NCI-H82 treated with DMSO at 0.1 percent for 48 hours (cell line): ENCODE measurements around the gene CTIF.

Experiments
- DNase-seq: peaks from one replicate; lab custom pipeline; 2025; ENCODE audit not compliant: unreplicated experiment; lab: John Stamatoyannopoulos, UW

Gene CTIF

DNA sequence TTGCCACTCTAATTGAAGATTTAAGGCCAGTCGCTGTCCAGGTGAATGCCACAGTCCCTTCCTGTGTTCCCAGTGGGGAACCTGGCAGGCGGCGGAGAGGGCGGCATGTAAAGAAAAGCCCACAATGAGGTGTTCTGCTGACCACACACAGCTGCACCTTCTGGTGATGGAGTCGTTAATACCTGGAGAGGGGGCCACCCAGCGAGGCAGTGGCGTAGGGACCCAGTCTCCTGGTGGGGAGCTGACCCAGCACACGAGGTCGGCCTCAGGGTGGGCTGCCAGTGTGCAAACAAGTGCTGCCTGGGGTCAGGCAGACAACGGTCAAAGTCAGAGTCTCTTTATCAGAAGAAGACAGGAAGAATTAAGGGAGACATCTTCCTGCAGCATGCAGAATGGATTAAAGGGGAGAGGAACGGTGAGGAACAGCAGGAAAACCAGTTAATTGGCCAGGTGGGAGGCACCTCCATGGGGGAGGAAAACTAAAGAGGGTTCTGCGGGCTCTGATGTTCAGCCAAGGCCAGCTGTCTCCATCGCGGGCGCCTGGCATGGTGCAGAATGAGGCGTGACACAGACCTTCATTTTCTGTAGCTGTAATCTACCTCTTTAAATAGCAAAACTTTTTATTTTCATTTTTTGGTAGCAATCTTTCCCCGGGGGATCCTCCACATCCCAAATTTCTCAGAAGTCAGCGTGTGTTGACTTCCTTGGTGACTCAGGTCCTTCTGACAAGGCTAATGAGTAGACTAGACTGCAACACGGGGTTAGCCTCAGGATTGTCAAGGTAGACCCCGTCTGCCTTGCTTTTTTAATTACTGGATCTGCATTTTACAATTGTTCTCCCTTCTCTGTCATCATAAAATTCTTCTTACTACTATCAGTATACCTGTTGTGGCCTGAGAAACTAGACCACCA is 333.7 kb downstream of the CTIF start:
- DNase-seq, result no peak

DNA sequence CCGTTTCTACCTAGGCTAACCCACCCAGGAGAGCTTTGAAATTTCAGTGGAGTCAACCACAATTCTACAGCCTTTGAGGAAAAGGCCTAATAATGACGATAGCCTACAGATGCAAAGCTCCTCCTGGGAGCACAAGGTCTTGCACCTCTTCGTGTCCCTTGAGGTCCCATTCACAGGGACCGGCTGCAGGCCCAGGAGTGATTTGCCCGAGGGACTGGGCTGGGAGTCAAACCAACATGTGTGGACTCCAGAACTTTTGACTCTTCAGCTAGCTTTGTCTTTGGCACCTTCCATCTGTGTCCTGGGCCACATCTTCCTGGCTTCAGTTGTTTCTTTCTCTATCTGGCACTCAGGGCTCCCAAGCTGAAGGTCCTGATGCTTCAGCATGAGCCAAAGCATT is 335.4 kb downstream of the CTIF start:
- DNase-seq, result no peak

DNA sequence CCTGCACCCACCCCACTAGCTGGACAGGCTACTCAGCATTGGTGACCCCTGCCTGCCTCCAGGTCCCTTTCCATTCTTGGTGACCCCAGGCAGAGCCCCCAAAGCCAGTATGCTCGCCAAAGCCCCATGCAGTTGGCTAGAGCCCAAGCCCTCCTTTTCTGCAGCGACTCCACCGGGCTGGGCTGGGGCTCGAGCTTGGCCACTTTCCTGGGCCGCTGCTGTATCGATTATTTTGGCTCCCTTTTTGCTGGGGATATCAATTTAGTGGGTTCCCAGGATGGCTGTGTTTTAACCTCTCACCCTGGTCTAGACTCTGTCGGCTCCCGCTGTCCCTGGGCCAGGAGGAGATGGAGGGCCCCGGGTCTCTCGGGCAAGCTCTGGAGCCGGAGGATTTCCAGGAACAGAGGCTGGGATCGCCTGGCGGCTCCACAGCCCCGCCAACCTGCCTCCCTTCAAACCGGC is 335.9 kb downstream of the CTIF start:
- no peak for DNase-seq

DNA sequence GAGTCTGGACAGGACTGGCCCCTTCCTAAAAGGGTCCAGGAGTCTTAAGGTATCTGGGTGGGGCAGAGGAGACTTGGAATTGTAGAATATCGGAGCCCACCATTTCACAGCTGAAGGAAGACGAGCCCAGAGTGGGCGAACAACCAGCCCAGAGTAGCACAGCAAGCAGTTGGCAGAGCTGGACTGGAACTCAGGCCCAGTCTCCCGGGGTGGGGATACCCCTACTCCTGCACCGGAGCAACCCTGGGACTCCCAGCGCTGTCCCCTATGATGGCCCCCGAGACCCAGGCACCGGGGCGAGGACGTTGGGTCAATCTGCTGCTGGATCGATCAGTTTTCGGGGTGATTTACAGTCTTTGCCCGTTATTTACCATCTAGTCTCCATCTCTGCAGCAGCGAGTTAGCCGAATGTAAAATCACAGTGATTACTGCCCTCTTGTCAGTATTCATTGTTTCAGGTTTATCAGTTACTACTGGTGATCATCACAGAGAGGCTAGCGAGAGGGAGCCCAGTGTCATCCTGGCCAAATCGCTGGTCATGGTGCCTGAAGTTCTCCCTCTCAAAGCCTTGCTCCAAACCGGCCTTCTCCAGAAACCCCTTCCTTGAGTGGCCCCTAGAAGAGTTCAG is 336.6 kb downstream of the CTIF start:
- no peak for DNase-seq

DNA sequence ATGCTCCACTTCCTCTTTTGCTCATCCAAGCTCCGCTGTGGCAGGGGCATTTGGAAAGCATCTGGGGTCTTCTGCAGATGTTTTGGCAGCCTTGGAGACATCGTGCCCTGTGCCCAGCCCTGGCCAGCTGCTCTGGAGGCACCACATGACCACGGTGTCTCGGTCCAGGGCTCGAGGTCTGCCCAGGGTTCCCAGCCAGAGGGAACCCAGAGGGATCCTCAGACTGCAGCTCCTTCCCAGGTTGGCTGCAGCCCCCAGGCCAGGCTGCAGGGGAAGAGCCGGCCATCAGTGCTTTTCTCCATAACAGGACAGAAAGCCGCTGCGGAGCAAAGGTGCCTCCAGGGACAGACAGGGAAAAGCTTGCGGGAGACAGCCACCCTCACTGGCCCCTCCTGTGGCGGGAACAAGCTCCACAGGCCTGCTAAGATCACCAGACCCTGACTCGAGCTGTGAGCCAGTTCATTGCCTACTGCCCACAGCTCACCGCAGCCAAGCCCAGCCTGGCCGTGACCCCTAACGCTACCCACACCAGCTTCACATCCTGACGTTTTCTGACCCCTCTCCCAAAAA is 337.2 kb downstream of the CTIF start:
- DNase-seq, result no peak

DNA sequence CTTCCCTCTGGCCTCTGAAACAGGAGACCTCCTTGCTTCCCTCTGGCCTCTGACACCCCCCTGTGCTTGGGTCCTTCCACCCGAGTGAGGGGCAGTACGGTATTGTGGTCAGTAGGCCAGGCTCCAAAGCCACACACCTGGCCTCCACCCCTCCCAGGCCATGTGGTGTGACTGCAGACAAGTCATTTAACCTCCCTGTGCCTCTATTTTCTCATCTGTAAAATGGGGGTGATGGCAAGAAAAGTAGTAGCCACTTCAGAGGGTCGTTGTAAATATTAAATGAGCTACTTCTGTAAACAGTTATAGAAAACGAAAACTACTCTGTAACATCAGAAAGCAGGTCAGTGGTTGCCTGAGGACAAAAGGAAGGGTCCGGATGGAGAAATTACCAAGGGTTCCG is 337.8 kb downstream of the CTIF start:
- no peak for DNase-seq

DNA sequence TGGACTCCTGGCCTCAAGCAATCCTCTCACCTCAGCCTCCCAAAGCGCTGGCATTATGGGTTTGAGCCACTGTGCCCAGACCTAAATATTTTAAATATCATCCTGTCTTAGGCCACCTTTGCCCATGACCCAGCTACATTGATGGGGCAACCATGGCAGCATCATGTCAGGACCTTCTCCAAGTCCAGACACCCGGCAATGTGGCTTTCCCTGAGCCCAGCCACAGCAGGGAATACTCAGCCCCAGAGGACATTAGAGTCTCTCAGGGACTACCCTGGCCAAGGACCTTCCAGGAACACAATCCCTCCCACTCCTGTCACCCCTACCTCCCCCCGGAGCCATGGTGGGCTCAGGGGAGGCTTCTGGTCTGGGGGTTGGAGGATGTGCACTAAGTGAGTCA is 339.1 kb downstream of the CTIF start:
- no peak for DNase-seq

DNA sequence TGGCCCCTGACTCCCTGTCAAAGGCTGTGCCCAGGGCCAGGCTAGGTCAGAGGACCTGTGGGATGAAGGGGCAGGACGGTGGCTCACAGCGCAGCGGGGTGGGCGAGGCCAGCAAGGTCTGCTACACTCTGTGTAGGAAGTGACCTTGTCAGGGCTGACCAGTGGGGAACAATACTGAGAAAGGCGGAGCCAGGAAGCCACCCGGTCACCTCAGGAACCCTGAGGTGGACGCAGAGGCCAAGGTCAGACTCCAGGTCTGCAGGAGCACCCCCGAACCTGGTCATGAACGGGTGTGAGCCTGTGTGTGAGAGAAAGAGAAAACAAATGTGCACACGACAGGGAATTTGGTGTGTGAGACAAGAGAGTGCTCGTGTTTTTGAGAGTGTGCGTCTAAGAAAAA is 339.6 kb downstream of the CTIF start:
- DNase-seq, result no peak

DNA sequence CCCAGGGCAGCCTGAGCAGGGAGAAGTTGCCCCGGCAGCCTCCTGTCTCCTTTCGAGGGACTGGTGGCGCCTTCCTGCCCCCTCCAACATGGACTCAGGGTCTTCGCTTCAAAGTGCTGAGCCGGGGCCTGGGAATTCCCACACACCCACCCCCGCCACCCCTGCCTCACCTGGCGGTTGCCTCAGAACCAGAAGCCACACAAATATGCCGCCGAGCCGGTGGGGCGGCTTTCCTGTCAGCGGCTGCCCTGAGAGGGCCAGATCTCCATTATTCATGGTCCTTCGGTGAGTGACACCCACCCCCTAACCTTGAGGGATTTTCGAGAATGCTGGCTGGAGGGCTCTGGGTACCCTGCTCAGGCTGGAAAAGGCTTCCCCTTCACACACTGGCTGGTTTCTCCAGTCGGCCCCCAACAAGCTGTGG is 340.2 kb downstream of the CTIF start:
- DNase-seq, result no peak

DNA sequence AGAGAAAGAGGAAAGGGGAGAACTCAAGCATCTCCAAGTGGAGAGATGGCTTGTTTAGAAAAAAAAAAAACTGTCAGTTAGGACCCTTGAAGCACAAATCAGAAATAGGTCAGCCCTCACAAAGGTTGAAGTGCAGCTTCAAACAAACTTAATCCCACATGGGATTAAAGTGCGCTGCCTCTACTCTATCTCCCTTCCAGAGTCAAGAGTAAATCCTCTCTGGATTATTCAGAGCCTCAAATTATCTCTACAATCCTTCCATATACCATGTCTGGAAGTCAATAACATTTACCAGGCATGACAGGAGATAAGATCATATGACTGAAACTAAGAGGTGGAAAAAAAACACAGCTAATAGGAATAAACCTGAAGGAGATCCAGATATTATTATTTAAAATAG is 342.1 kb downstream of the CTIF start:
- DNase-seq, result no peak

DNA sequence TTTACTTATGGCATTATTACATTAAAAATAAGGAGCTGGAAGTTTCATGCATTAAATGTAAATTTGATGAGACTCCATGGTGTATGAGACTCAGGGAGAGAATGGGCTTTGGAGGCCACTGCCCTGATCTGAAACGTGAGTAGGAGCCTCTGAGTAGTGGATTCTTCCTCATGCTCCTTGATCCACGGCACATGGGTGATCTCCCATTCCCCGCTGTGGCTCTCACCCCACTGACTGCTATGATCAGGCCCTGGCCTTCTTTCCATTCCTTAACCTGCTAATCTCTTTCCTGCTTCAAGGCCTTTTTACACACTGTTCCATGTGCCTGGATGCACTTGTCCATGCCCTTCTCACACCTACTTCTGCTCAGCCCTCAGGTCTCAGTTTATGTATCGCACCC is 343.5 kb downstream of the CTIF start:
- DNase-seq, result no peak

DNA sequence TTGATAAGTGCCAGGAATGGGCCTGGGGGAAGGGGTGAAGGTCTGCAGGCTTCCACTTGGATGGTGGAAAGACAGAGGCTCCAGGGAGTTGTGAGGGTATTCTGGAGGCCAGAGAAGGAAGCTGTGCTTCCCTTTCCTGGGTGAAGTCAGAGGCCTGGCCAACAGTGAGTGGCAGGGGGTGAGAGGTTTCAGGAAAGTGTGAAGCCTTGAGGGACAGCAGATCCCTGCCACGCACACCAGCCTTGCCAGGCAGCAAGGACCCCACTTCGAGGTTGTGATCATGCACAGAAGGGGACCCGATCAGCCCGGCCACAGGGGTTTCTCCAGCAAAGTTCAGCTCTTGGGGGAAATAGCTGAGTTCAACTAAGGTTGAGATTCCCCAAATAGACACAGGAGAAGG is 345.5 kb downstream of the CTIF start:
- no peak for DNase-seq

DNA sequence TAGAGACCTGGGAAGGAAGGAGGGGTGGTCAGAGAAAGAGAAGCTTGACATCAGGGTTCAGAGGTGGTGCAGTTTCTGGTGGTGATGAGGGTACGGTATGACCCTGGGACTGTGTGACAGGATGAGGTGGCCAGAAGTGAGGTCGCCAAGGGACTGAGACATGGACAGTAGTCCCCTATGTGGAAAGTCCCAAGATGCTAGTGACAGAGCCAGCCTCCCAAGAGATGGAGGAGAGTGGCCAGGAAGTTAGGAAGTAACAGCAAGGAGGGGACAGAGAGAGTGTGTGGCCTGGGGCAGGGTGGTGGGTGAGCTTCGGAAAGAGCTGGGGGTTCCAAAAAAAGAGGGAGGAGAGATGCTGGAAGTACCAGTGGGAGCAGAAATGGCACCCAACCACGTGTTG is 345.9 kb downstream of the CTIF start:
- no peak for DNase-seq

DNA sequence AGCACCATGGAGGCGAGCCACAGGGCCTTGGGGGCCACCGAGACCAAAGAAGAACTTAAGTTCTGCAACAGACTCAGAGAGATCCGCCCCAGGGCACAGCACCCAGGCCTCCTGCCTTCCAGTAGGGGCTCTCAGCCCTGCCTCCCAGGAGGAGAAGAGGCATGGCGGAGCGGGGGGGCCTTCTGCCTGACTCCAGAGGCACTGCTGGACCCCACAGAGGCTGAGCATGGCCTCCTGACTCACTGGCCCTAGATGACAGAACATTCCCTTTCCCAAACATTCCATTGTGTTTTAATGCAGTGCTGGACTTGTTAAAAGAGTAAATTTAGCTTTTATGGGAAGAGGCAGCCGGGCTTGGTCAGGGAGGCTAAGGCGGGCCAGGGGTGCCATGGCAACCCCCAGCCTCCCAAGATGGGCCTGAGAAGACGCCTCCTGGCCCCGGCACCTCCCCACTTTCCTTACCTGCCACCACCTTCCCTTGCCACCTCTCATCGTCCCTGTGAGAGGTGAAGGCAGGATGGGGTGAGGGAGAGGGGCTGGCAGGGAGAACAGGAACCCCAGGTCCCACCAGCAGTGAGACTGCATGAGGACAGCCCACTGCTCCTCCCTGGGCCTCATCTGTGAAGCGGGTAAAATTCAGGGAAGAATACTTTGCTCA is 346.6 kb downstream of the CTIF start:
- DNase-seq, result no peak

DNA sequence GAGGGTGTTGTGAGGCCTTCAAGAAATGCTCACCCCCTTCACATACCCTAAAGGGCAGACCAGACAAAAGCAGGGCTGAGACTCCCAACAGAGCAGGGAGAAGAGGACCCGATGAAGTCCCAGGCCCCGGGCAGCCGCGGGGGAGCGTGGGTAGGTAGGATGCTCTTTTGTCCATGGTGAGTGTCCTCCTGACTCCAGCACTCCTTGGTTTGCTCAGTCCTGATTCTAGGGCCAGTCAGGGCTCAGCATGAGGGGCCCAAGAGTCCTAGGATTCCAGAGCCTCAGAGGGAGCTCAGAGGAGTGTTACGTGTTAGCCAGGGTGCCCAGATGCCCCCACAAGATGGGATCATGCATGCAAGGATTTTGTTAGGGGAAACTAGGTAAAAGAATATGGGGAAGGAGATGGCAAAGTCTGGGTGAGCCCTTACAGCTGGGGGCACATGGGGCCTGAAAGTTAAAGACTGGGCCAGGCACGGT is 347.1 kb downstream of the CTIF start:
- DNase-seq, result no peak

DNA sequence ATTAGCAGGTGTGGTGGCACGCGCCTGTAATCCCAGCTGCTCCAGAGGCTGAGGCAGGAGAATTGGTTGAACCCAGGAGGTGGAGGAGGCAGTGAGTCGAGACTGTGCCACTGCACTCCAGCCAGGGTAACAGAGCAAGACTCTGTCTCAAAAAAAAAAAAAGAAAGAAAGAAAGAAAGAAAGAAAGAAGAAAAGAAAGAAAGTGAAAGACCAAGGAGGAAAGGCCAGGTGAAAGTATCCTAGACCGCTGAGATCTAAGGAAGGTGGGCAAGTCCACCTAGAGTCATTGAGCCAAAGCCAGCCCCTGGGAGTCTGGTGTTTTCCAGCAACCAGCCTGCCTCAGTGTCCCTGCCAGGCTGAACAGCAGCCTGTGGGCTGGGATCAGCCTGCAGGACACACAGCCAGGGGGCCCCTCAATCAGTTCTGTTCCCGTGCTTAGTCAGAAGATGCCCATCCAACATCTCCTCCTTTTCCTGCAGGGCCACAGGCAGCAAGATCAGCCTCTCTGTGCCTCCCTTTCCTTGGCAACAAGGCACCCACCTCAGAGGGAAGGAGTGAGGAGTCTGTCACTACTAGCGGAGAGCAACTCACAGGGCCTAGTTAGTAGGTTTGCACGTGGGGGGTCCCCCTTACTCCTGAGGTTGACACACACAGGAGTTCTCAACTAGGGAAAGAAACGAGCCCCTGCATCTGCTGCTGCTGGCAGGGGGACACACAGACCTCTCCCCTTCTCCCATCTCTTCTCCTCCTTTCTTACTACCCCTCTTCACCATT is 347.9 kb downstream of the CTIF start:
- DNase-seq, result no peak

DNA sequence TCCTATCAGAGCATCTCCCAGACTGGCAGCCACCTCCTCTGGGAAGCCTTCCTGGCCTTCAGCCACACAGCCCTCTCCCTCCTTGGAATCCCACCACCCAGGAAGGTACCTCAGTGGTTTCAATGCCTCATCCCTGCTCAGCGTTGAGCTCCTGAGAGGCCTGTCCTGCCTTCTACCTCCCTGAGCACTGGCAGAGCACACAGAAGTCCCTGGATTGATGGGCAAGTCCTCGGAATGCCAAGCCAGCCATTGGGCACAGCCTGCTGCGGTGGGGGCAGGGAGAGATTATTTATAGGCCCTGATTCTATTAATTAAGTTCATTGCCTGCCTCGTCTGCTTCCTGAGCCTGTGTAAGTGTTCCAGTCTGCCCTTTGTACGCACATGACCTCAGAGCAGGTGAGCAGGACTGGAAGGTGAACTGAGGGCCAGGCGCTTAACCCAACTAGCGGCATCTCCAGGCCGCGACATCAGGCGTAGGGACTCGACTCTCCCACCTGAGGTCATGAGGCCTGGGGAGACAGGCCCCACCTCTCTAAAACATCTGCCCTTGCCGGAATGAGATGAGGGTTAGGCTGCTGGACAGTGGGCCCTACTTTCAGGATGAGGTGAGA is 348.6 kb downstream of the CTIF start:
- DNase-seq, result no peak

DNA sequence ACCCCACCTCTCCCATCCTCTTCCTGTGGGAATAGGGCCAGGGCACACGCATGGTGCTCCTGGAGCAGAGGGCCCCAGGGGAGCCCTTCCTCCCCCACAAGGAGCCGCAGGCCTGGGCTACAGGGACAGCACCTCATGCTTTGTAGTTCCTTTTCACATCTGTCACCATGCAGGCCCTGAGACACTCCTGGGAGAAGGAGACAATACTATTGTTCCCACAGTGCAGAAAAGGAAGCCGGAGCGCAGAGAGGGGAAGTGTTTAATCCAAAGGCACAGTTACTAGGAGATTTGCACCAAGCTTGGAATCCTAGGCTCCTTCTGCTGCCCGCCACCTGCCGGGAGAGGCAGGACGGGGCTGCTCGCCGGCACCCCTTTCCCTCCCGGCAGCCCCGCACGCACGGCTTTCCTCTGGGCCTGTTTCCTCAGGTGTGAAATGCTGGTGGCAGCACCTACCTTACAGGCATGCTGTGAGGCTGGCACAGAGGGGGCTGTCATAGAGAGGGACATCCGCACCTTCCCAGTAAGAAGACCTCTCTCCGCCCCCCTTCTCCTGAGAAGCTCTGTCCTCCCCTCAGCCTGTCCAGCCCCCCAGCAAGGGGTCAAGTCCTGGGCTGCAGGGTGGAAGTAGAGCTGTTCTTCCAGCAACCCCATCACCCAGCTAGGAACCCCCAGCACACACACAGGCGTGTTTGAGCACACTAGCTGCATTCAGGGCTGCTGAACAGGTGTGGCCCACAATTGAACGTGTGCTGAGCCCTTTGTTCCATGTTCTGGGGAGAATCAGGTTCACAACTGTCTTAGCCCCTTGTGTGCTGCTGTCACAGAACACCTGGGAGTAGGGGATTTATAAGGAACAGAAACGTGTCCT is 349.3 kb downstream of the CTIF start:
- no peak for DNase-seq

DNA sequence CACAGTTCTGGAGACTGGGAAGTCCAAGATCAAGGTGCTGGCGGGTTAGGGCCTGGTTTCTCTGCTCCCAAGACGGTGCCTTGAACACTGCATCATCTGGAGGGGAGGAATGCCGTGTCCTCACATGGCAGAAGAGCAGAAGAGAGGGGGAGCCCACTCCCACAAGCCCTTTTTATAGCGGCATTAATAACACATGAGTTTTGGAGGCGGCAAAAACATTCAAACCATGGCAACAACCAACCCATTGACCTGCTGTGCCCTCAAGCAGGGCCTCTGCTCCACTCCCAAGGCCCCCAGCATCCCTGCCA is 349.9 kb downstream of the CTIF start:
- no peak for DNase-seq
